ENCODE results near the gene KCNIP3.

KCNIP3 gene

GRCh38 chr2:95327861-95328260 is 30.7 kb downstream of the KCNIP3 start:
- H3K27me3 ChIP-seq (replicated peaks; ENCODE audit: control insufficient read depth, insufficient read depth, low read length) = no peaks in the 10 kb centered on the region
- no peaks in the 10 kb centered on the region for H3K36me3 ChIP-seq (ENCODE audit: control insufficient read depth, insufficient read depth, low read length)
- TF ChIP-seq, protein P1, sequence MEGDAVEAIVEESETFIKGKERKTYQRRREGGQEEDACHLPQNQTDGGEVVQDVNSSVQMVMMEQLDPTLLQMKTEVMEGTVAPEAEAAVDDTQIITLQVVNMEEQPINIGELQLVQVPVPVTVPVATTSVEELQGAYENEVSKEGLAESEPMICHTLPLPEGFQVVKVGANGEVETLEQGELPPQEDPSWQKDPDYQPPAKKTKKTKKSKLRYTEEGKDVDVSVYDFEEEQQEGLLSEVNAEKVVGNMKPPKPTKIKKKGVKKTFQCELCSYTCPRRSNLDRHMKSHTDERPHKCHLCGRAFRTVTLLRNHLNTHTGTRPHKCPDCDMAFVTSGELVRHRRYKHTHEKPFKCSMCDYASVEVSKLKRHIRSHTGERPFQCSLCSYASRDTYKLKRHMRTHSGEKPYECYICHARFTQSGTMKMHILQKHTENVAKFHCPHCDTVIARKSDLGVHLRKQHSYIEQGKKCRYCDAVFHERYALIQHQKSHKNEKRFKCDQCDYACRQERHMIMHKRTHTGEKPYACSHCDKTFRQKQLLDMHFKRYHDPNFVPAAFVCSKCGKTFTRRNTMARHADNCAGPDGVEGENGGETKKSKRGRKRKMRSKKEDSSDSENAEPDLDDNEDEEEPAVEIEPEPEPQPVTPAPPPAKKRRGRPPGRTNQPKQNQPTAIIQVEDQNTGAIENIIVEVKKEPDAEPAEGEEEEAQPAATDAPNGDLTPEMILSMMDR (IDR thresholded peaks at IDR 0.05; ENCODE audit: insufficient read depth, low read length, poor library complexity, severe bottlenecking) = no peak
- no peak overlapping the region for H3K4me3 ChIP-seq (replicated peaks; ENCODE audit: low read depth, low read length)
- DNase-seq (ENCODE audit: extremely low read depth, insufficient read length) = no peak

DNA sequence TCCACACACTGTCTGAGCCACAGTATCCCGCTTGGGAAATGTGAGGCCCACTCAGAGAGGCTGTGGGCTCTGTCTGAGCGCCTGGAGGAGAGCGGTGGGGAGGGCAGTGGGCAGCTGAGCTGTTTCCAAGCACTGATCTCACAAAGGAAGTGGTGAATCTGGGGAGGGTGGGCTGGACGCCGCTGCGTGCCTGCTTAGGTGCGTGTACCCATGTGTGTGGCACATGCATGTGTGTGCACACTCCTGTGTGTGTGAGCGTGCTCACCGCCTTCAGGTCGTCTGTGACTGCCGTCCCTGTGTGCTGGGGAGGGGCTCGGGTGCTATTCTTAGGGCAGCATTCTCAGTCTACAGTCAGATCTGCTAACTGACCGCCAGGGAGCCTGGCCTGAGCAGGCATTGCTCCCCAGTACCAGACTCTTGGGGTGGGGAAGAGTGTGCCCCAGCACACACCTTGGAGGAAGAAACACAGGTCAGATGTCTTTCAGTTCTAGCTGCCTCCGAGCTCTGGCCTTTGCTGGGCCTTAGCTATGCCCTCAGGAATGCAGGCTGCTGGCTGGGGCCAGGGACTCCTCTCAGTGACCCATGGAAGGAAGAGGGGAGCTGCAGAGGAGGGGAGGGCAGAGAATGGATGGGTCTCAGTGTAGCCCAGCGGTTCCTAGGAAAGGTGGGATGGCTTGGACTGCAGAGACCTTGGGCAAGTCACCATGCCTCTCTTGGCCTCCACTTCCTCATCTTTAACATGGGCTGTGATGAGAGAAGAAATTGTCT is 31.4 kb downstream of the KCNIP3 start:
- no peaks in the 10 kb centered on the region for H3K36me3 ChIP-seq (ENCODE audit: control insufficient read depth, insufficient read depth, low read length)
- H3K27me3 ChIP-seq (replicated peaks; ENCODE audit: control insufficient read depth, insufficient read depth, low read length) = no peaks in the 10 kb centered on the region
- TF ChIP-seq, protein P1 (IDR thresholded peaks at IDR 0.05; ENCODE audit: insufficient read depth, low read length, poor library complexity, severe bottlenecking) = no peak
- H3K4me3 ChIP-seq (replicated peaks; ENCODE audit: low read depth, low read length) = no peak overlapping the region
- no peak for DNase-seq (ENCODE audit: extremely low read depth, insufficient read length)

DNA sequence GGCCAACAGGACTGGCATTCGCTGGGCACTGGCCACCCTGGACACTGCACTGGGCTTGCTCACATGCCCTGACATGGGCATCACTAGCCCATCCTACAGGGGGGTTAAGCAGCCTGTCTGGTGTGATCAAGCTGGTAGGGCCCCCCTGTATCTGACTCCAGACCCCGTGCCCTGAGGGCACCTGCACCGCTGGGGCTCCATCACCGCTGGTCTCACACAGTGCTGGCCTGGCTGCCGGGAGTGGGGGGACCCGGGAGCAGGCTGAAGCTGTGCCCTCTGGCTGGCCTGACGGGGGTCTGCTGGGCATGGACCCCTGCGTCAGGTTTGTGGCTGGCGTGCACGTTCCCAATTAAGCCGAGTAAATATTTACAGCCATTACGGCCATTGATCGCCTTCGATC is 32.3 kb downstream of the KCNIP3 start:
- H3K27me3 ChIP-seq (replicated peaks; ENCODE audit: control insufficient read depth, insufficient read depth, low read length) = no peaks in the 10 kb centered on the region; the same call in 1 of the 2 replicates
- TF ChIP-seq, protein P1 (IDR thresholded peaks at IDR 0.05; ENCODE audit: insufficient read depth, low read length, poor library complexity, severe bottlenecking) = no peak
- H3K4me3 ChIP-seq (replicated peaks; ENCODE audit: low read depth, low read length) = no peak overlapping the region
- no peaks in the 10 kb centered on the region for H3K36me3 ChIP-seq (ENCODE audit: control insufficient read depth, insufficient read depth, low read length)
- DNase-seq (ENCODE audit: extremely low read depth, insufficient read length) = no peak

GRCh38 chr2:95329891-95330793 is 33.0 kb downstream of the KCNIP3 start:
- no peak for DNase-seq (ENCODE audit: extremely low read depth, insufficient read length)
- TF ChIP-seq, protein P1 (IDR thresholded peaks at IDR 0.05; ENCODE audit: insufficient read depth, low read length, poor library complexity, severe bottlenecking) = no peak
- Histone ChIP-seq H3K4me3 (replicated peaks; ENCODE audit: low read depth, low read length) (no peak overlapping the region), H3K27me3 (replicated peaks; ENCODE audit: control insufficient read depth, insufficient read depth, low read length) (no peaks in the 10 kb centered on the region; the same call in 1 of the 2 replicates), H3K36me3 (ENCODE audit: control insufficient read depth, insufficient read depth, low read length) (no peaks in the 10 kb centered on the region)

GRCh38 chr2:95330794-95331338 is 33.7 kb downstream of the KCNIP3 start:
- no peaks in the 10 kb centered on the region; the same call in 1 of the 2 replicates for H3K27me3 ChIP-seq (replicated peaks; ENCODE audit: control insufficient read depth, insufficient read depth, low read length)
- no peak for DNase-seq (ENCODE audit: extremely low read depth, insufficient read length)

More at GRCh38 chr2:95330794-95331338, 33.7 kb downstream of the KCNIP3 start:
- no peak overlapping the region for H3K4me3 ChIP-seq (replicated peaks; ENCODE audit: low read depth, low read length)
- TF ChIP-seq, protein P1 (IDR thresholded peaks at IDR 0.05; ENCODE audit: insufficient read depth, low read length, poor library complexity, severe bottlenecking) = no peak
- no peaks in the 10 kb centered on the region for H3K36me3 ChIP-seq (ENCODE audit: control insufficient read depth, insufficient read depth, low read length)
